Vagina (tissue), 2 donors: ENCODE results near the gene SIRT2. TPM values are rescaled to one million over a fixed set of nuclear protein-coding genes. Genes with fewer than 3 reads are reported as not detected.
"Not testable (repeated sequence)": the region's sequence is repeated elsewhere in the genome, so short reads cannot be mapped to it uniquely, and the experiment has no call there.

ENCODE experiments used
- DNase-seq, 2 donors: peaks; one replicate each; pipeline ENCODE4 v3.0.0-alpha.2; 2017; ENCODE audit errors: extremely low spot score in 2 of 2
- H3K27ac ChIP-seq: fragments of 200-600 bp; sonication (generic); one replicate; pipeline ENCODE4 v1.5.1; 2019
- H3K27me3 ChIP-seq: fragments of 200-600 bp; sonication (generic); one replicate; pipeline ENCODE4 v1.5.1; 2019
- H3K36me3 ChIP-seq, 2 donors: fragments of 200-600 bp; sonication (generic); one replicate each; pipeline ENCODE4 v1.5.1; 2017 to 2019
- H3K4me1 ChIP-seq: fragments of 200-600 bp; sonication (generic); one replicate; pipeline ENCODE4 v1.5.1; 2019
- H3K4me3 ChIP-seq, 2 donors: fragments of 200-600 bp; sonication (generic); 1 replicate in 1 of 2; 2 replicates in 1 of 2; pipeline ENCODE4 v1.5.1; 2016 to 2019
- H3K9me3 ChIP-seq: fragments of 200-600 bp; sonication (generic); one replicate; pipeline ENCODE4 v1.5.1; 2019
- POLR2A ChIP-seq, 2 donors: fragments of 450-650 bp; IDR thresholded peaks; one replicate each; pipeline ENCODE4 v1.6.1; 2017; ENCODE audit warnings: antibody characterized with exemption in 2 of 2, mild to moderate bottlenecking in 2 of 2, moderate library complexity in 2 of 2
- POLR2AphosphoS5 ChIP-seq, 2 donors: sonication (generic); formaldehyde crosslinking; IDR thresholded peaks; one replicate each; pipeline ENCODE4 v1.9.0; 2017; ENCODE audit warnings: antibody characterized with exemption in 2 of 2, mild to moderate bottlenecking in 2 of 2, low read depth in 1 of 2; ENCODE audit not compliant: insufficient read depth in 1 of 2
- intact Hi-C: fragments of 100-400 bp; cut with DNase I; formaldehyde crosslinking; loops from one replicate; pipeline ENCODE4 v1.15.1; 2023
- total RNA-seq: library from RNA; depleted of rRNA; stranded (reverse); fragments of >200 nt; gene quantifications from one replicate; pipeline ENCODE4 v1.2.3, GENCODE V29; 2016
- TF ChIP-seq, protein P1 (sequence below), 3 experiments: fragments of 450-650 bp in 2 of 3; fragments of 200-600 bp in 1 of 3; sonication (generic) in 1 of 3; IDR thresholded peaks; one replicate each; pipeline ENCODE4 v1.5.1; 2017 to 2019; ENCODE audit warnings: antibody characterized with exemption in 3 of 3, mild to moderate bottlenecking in 2 of 3, moderate library complexity in 2 of 3

The SIRT2 gene
- total RNA-seq, 1 donor from 2014 or later, result 51.6 TPM

DNA sequence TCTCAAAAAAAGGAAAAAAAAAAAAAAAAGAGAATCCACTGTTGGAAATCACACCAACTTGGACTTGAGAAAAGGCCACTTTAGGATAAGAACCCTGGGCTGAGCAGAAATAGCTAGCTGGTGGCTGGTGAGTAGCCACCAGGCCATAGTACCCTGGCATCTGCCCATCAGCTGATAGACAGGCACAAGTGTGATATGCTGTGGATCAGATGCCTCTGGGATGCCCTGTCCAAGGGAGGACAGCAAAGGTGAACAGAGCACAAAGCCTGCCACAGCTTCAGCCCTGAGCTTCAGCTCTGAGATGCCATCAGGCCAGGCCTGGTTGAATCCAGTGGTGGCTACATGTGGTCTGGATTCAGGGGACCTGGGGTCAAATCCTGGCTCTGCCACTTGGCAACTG lies 8.7 kb downstream of the SIRT2 start:
- intact Hi-C loops, result no loop called here
- Histone ChIP-seq H3K27me3 (no peaks in the 10 kb centered on the region), H3K36me3 (peaks cover 0 to 30% of the 10 kb centered on the region in 2 donors), H3K9me3 (no peaks in the 10 kb centered on the region), H3K27ac (no peak overlapping the region), H3K4me1 (no peaks in the 10 kb centered on the region), H3K4me3 (no peak overlapping the region)
- no peak for DNase-seq
- TF ChIP-seq, protein P1, sequence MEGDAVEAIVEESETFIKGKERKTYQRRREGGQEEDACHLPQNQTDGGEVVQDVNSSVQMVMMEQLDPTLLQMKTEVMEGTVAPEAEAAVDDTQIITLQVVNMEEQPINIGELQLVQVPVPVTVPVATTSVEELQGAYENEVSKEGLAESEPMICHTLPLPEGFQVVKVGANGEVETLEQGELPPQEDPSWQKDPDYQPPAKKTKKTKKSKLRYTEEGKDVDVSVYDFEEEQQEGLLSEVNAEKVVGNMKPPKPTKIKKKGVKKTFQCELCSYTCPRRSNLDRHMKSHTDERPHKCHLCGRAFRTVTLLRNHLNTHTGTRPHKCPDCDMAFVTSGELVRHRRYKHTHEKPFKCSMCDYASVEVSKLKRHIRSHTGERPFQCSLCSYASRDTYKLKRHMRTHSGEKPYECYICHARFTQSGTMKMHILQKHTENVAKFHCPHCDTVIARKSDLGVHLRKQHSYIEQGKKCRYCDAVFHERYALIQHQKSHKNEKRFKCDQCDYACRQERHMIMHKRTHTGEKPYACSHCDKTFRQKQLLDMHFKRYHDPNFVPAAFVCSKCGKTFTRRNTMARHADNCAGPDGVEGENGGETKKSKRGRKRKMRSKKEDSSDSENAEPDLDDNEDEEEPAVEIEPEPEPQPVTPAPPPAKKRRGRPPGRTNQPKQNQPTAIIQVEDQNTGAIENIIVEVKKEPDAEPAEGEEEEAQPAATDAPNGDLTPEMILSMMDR (IDR thresholded peaks at IDR 0.05), result no peak

DNA sequence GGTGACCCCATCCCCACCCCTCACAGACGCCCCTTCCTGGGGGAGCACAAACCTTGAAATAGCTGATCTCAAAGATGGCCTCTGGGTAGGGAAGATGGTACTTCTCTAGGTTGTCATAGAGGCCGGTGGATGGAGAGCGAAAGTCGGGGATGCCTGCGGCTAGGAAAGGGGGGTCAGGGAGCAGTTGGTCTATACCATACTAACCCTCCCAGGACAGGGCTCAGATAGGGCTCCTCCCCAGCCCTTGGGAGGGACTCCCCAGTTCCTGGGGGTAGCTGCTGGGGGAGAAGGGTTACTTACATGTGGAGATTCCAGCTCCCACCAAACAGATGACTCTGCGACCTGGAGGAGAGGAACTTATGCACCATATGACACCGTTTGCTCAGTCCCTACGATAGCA lies 9.6 kb downstream of the SIRT2 start:
- TF ChIP-seq POLR2AphosphoS5 (IDR thresholded peaks at IDR 0.05; ENCODE audit: insufficient read depth in 1 of 2, low read depth in 1 of 2) (no peak), POLR2A (IDR thresholded peaks at IDR 0.05) (no peak)
- TF ChIP-seq, protein P1 (IDR thresholded peaks at IDR 0.05), result no peak

DNA sequence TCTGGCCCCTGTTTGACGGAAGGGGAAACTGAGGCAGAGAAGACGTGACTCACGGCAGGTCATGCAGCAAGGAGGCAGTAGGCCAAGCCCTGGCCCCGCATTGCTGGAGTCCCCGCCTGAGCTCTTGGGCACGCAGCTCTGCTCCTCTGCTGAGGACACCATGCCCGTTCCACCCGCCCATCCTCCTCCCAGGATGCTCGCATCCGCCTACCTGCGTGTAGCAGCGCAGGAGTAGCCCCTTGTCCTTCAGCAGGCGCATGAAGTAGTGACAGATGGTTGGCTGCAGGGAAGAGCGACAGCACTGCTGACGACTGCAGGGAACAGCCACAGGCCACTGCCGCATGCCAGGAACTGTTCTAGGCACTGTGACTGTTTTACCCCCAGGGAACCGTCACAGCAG lies 10.5 kb downstream of the SIRT2 start:
- intact Hi-C loops, result no loop called here
- H3K27ac ChIP-seq, result no peak overlapping the region
- no peak for DNase-seq
- no peaks in the 10 kb centered on the region for H3K27me3 ChIP-seq
- TF ChIP-seq POLR2AphosphoS5 (IDR thresholded peaks at IDR 0.05; ENCODE audit: insufficient read depth in 1 of 2, low read depth in 1 of 2) (no peak), POLR2A (IDR thresholded peaks at IDR 0.05) (no peak)
- H3K9me3 ChIP-seq, result no peaks in the 10 kb centered on the region
- no peak overlapping the region for H3K4me3 ChIP-seq
- H3K4me1 ChIP-seq, result no peaks in the 10 kb centered on the region
- peaks cover 0 to 33% of the 10 kb centered on the region in 2 donors for H3K36me3 ChIP-seq

More for the DNA sequence above, 9.6 kb downstream of the SIRT2 start:
- Histone ChIP-seq H3K36me3 (peaks cover 0 to 30% of the 10 kb centered on the region in 2 donors), H3K9me3 (no peaks in the 10 kb centered on the region), H3K4me1 (no peaks in the 10 kb centered on the region), H3K27ac (no peak overlapping the region), H3K27me3 (no peaks in the 10 kb centered on the region), H3K4me3 (no peak overlapping the region)
- intact Hi-C loops, result no loop called here
- no peak for DNase-seq

DNA sequence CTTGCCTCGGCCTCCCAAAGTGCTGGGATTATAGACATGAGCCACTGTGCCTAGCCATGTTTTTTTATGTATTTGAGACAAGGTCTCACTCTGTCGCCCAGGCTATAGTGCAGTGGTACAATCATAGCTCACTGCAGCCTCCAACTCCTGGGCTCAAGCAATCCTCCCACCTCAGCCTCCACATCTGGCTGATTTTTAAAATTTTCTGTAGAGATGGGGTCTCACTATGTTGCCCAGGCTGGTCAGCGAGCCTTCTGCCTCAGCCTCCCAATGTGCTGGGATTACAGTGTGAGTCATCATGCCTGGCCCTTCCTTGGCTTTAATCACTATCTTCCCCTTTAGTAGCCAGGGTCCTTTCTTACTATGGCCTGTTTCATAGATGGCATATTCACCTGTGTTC lies 14.7 kb downstream of the SIRT2 start:
- peaks cover 0 to 45% of the 10 kb centered on the region in 2 donors for H3K36me3 ChIP-seq
- H3K4me3 ChIP-seq, H3K27me3 ChIP-seq, H3K4me1 ChIP-seq, H3K27ac ChIP-seq, H3K9me3 ChIP-seq, DNase-seq, intact Hi-C loops: not testable (repeated sequence)

DNA sequence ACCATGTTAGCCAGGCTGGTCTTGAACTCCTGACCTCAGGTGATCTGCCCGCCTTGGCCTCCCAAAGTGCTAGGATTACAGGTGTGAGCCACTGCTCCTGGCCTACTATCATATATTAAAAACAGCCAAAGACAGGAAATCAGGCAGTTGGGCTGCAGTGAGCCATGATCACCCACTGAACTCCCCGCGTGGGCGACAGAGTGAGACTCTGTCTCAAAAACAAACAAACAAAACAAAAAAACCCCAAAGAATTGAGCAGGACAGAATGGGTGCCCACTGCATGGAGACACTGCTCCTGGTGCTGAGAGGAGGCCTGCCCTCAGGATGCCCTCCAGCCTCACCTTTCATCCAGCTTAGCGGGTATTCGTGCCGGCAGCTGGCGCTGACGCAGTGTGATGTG lies 16.1 kb downstream of the SIRT2 start:
- Histone ChIP-seq H3K4me3 (no peak overlapping the region), H3K27me3 (no peaks in the 10 kb centered on the region), H3K36me3 (peaks cover 0 to 34% of the 10 kb centered on the region in 2 donors), H3K27ac (no peak overlapping the region), H3K4me1 (no peaks in the 10 kb centered on the region), H3K9me3 (no peaks in the 10 kb centered on the region)
- TF ChIP-seq POLR2AphosphoS5 (IDR thresholded peaks at IDR 0.05; ENCODE audit: insufficient read depth in 1 of 2, low read depth in 1 of 2) (no peak), POLR2A (IDR thresholded peaks at IDR 0.05) (no peak)
- TF ChIP-seq, protein P1 (IDR thresholded peaks at IDR 0.05), result no peak
- no peak for DNase-seq
- intact Hi-C loops, result no loop called here

DNA sequence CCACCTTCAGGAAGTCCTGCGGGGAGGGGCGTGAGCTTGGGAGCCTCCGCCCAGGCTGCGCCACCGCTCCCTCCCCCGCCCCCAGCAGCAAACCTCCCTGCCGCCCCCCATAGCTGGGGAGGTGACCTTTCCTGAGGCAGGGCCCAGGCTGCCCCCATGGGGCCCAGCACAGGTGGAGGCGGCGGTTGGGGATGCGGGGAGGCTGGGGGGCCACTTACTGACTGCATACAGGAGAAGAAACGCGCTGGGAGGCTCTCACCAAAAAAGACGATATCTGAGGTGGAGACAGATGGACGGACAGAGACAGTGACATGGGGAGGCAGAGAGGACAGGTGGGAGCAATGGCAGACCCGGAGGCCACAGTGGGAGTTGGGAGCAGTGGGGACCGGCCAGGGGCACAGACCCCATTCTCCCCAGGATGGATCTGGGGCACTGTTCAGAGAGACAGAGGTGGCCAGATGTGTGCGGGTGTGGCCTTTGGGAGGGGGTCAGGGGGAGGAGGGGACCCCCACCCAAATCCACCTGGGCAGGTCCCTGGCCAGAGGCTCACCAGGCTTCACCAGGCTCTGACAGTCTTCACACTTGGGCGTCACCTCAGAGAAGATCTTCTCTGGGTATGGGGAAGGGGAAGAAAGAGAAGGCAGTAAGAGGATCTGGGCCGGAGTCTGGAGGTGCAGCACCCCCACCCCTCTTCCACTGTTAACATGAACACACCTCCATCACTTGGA lies 18.4 kb downstream of the SIRT2 start:
- H3K36me3 ChIP-seq, result peaks cover 0 to 30% of the 10 kb centered on the region in 2 donors
- intact Hi-C loops, result no loop called here
- H3K27me3 ChIP-seq, result no peaks in the 10 kb centered on the region
- no peak overlapping the region for H3K27ac ChIP-seq
- TF ChIP-seq, protein P1 (IDR thresholded peaks at IDR 0.05), result no peak
- TF ChIP-seq POLR2AphosphoS5 (IDR thresholded peaks at IDR 0.05; ENCODE audit: insufficient read depth in 1 of 2, low read depth in 1 of 2) (no peak), POLR2A (IDR thresholded peaks at IDR 0.05) (no peak)
- DNase-seq, result peak in 1 of 2 donors; percentile 88
- H3K4me1 ChIP-seq, result peaks cover 6% of the 10 kb centered on the region
- H3K9me3 ChIP-seq, result no peaks in the 10 kb centered on the region
- H3K4me3 ChIP-seq, result no peak overlapping the region
